Endodermal cell (in vitro differentiated cells): ENCODE data around the gene TXLNA. TPM values are rescaled to one million over a fixed set of nuclear protein-coding genes. Genes with fewer than 3 reads are reported as not detected.

Experiments
- DNase-seq: peaks from one replicate; pipeline ENCODE4 v3.0.0-alpha.2; 2017
- H3K27ac ChIP-seq: 2 replicates; pipeline ENCODE4 v1.5.1; 2013; ENCODE audit warnings: mild to moderate bottlenecking, low read depth, low read length, moderate library complexity
- H3K27me3 ChIP-seq: 2 replicates; pipeline ENCODE4 v1.6.1; 2013; ENCODE audit warnings: mild to moderate bottlenecking, low read length, moderate library complexity; ENCODE audit not compliant: insufficient read depth, control insufficient read depth, poor library complexity, severe bottlenecking
- H3K36me3 ChIP-seq: 2 replicates; pipeline ENCODE4 v1.7.0; 2013; ENCODE audit warnings: mild to moderate bottlenecking, low read length, moderate library complexity; ENCODE audit not compliant: control insufficient read depth, insufficient read depth
- H3K4me1 ChIP-seq: one replicate; pipeline ENCODE4 v1.7.0; 2013; ENCODE audit warnings: low read length; ENCODE audit not compliant: control insufficient read depth, insufficient read depth
- H3K4me3 ChIP-seq: 2 replicates; pipeline ENCODE4 v1.5.1; 2013; ENCODE audit warnings: mild to moderate bottlenecking, low read length, moderate library complexity
- H3K9ac ChIP-seq: 2 replicates; pipeline ENCODE4 v1.6.1; 2013; ENCODE audit warnings: mild to moderate bottlenecking, low read length, moderate library complexity; ENCODE audit not compliant: poor library complexity, severe bottlenecking; ENCODE audit errors: extremely low read depth
- H3K9me3 ChIP-seq: 2 replicates; pipeline ENCODE4 v1.6.1; 2013; ENCODE audit warnings: mild to moderate bottlenecking, low read length, moderate library complexity; ENCODE audit not compliant: control insufficient read depth
- H3K27ac Mint-ChIP-seq: 2 replicates; pipeline ENCODE4 v1.8.0; 2020; ENCODE audit warnings: mixed read lengths
- H3K27me3 Mint-ChIP-seq: 2 replicates; pipeline ENCODE4 v1.8.0; 2021; ENCODE audit warnings: mild to moderate bottlenecking, mixed read lengths; ENCODE audit not compliant: insufficient read depth
- H3K36me3 Mint-ChIP-seq: 2 replicates; pipeline ENCODE4 v1.8.0; 2020; ENCODE audit warnings: low read depth, mixed read lengths
- H3K4me1 Mint-ChIP-seq: 2 replicates; pipeline ENCODE4 v1.8.0; 2020; ENCODE audit warnings: mixed read lengths
- H3K4me3 Mint-ChIP-seq: 2 replicates; pipeline ENCODE4 v1.8.0; 2020; ENCODE audit warnings: mild to moderate bottlenecking, moderate library complexity, mixed read lengths
- H3K9me3 Mint-ChIP-seq: 2 replicates; pipeline ENCODE4 v1.8.0; 2020; ENCODE audit warnings: mild to moderate bottlenecking, mixed read lengths
- CTCF ChIP-seq: fragments of 200-600 bp; sonication (generic); conservative IDR thresholded peaks from 2 replicates; pipeline ENCODE4 v1.5.0; 2021; ENCODE audit warnings: antibody characterized with exemption, mild to moderate bottlenecking
- WGBS, 2 experiments: methylation state at CpG; one replicate each; pipeline versions ENCODE4 v1.1.5 to v1.1.7; 2013; ENCODE audit warnings: missing lambda C conversion rate in 2 of 2, mixed read lengths in 1 of 2; ENCODE audit not compliant: insufficient coverage in 1 of 2, insufficient read length in 1 of 2; 5-methylcytosine and 5-hydroxymethylcytosine counted together
- total RNA-seq, 2 donors: library from RNA; stranded (reverse); fragmentation: NEBNext Ultra II Directional in 1 of 2; extraction: Animal tissue kit (Norgen Biotek cat#: 25700) in 1 of 2; gene quantifications; 2 replicates in 1 of 2; 3 replicates in 1 of 2; pipeline ENCODE4 v1.2.1, GENCODE V29; 2021

TXLNA gene
- total RNA-seq, 2 donors from 2014 or later = 38.3 to 39.4 TPM

GRCh38 chr1:32194984-32195383 is 15.5 kb downstream of the TXLNA start:
- TF ChIP-seq CTCF = no peak
- H3K36me3 Mint-ChIP-seq = peaks cover 72% of the 10 kb centered on the region

DNA sequence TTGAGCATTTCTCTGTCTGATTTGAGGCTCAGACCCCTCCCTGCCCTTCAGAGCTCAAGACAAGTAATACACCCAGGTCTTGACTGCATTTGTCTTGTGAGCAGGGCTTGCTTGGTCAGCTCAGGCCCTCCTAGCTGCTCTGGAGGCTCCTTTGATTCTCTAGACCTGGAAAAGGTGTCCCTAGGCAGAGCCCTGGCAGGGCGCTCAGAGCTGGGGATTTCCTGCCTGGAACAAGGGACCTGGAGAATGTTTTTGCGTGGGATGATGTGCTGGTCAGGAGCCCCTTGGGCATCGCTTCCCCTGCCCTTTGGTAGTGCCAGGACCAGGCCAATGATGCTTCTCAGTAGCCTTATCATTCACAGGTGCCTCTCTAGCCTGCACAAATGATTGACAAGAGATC is 16.1 kb downstream of the TXLNA start:
- no peak for TF ChIP-seq CTCF
- 97% methylated on average over 3 of the region's 3 CpGs; no CpG with 5 or more reads in 1 of the 2 experiments for WGBS, 2 experiments
- no peak overlapping the region for H3K4me3 ChIP-seq
- DNase-seq = no peak
- H3K27me3 ChIP-seq = no peaks in the 10 kb centered on the region
- H3K9me3 ChIP-seq = no peaks in the 10 kb centered on the region
- H3K4me1 Mint-ChIP-seq = peaks cover 10% of the 10 kb centered on the region
- no peaks in the 10 kb centered on the region for H3K27me3 Mint-ChIP-seq
- H3K36me3 ChIP-seq = peaks cover 76% of the 10 kb centered on the region
- H3K4me1 ChIP-seq = no peaks in the 10 kb centered on the region
- H3K9me3 Mint-ChIP-seq = no peaks in the 10 kb centered on the region
- no peak overlapping the region for H3K27ac ChIP-seq
- no peak overlapping the region for H3K4me3 Mint-ChIP-seq
- H3K9ac ChIP-seq = no peak overlapping the region
- H3K27ac Mint-ChIP-seq = no peak overlapping the region
- H3K36me3 Mint-ChIP-seq = peaks cover 66% of the 10 kb centered on the region

More at GRCh38 chr1:32194984-32195383, 15.5 kb downstream of the TXLNA start:
- Histone ChIP-seq H3K27ac (no peak overlapping the region), H3K27me3 (no peaks in the 10 kb centered on the region), H3K36me3 (peaks cover 82% of the 10 kb centered on the region), H3K4me3 (no peak overlapping the region), H3K9ac (no peak overlapping the region), H3K9me3 (no peaks in the 10 kb centered on the region), H3K4me1 (no peaks in the 10 kb centered on the region)
- H3K27me3 Mint-ChIP-seq = no peaks in the 10 kb centered on the region
- DNase-seq = no peak
- 88 to 95% methylated on average over 6 of the region's 6 CpGs for WGBS, 2 experiments
- peaks cover 6% of the 10 kb centered on the region for H3K4me1 Mint-ChIP-seq
- no peak overlapping the region for H3K4me3 Mint-ChIP-seq
- H3K9me3 Mint-ChIP-seq = no peaks in the 10 kb centered on the region
- no peak overlapping the region for H3K27ac Mint-ChIP-seq

- Histone ChIP-seq H3K9me3 (no peaks in the 10 kb centered on the region), H3K27ac (no peak overlapping the region), H3K9ac (no peak overlapping the region), H3K27me3 (no peaks in the 10 kb centered on the region), H3K4me3 (no peak overlapping the region), H3K4me1 (no peaks in the 10 kb centered on the region), H3K36me3 (peaks cover 71% of the 10 kb centered on the region)
- Mint-ChIP-seq H3K4me1 (peaks cover 10% of the 10 kb centered on the region), H3K27ac (peak overlapping the region; percentile 59), H3K4me3 (no peak overlapping the region), H3K27me3 (no peaks in the 10 kb centered on the region), H3K9me3 (no peaks in the 10 kb centered on the region), H3K36me3 (peaks cover 62% of the 10 kb centered on the region)
- TF ChIP-seq CTCF = no peak
- no peak for DNase-seq
These were observed 16.7 kb downstream of the TXLNA start for GRCh38 chr1:32195972-32196823.
